BJ (cell line): Measurements from ENCODE around the gene ADGRV1. TPM values are rescaled to one million over a fixed set of nuclear protein-coding genes. Genes with fewer than 3 reads are reported as not detected.

ENCODE experiments used
- CTCF ChIA-PET: fragments of 350-600 bp; formaldehyde crosslinking; extraction: SDS; loops from one replicate; lab custom pipeline; 2021; ENCODE audit warnings: antibody characterized with exemption, inconsistent platforms; lab: Yijun Ruan, JAX
- POLR2A ChIA-PET: fragments of 300-600 bp; sonication (Branson Sonifier 250); formaldehyde crosslinking; extraction: SDS; loops from one replicate; lab custom pipeline; 2021; ENCODE audit warnings: antibody characterized with exemption; lab: Charles Lee
- DNase-seq: peaks from one replicate; pipeline ENCODE4 v3.0.0-alpha.2; 2011; ENCODE audit warnings: low read depth
- H3K27me3 ChIP-seq: 2 replicates; pipeline ENCODE4 v1.6.0; 2011; ENCODE audit warnings: low read length; ENCODE audit not compliant: control insufficient read depth, insufficient read depth
- H3K36me3 ChIP-seq: 2 replicates; pipeline ENCODE4 v1.5.1; 2011; ENCODE audit warnings: low read length; ENCODE audit not compliant: control insufficient read depth, insufficient read depth
- H3K4me3 ChIP-seq: 2 replicates; pipeline ENCODE4 v1.5.1; 2011; ENCODE audit warnings: low read depth, mild to moderate bottlenecking, control low read depth, low read length
- CTCF ChIP-seq: IDR thresholded peaks from 2 replicates; pipeline ENCODE4 v1.5.1; 2011; ENCODE audit warnings: low read depth, mild to moderate bottlenecking, control low read depth, inconsistent platforms, low read length, moderate library complexity; ENCODE audit not compliant: insufficient read depth
- polyA plus RNA-seq: library from polyadenylated mRNA; depleted of rRNA; stranded (reverse); fragments of >200 nt; gene quantifications from 2 replicates; pipeline ENCODE4 v1.2.3, GENCODE V29; 2011

The ADGRV1 gene
- polyA plus RNA-seq, 1 experiment: 0.15 TPM

GRCh38 chr5:90547072-90547536, 11.5 kb upstream of the ADGRV1 start:
- H3K36me3 ChIP-seq: no peaks in the 10 kb centered on the region
- ChIA-PET POLR2A (no interaction called here), CTCF (no interaction called here)
- no peak for DNase-seq
- peaks cover 3% of the 10 kb centered on the region for H3K27me3 ChIP-seq
- no peak overlapping the region for H3K4me3 ChIP-seq
- TF ChIP-seq CTCF: no peak

GRCh38 chr5:90548069-90548593, 10.5 kb upstream of the ADGRV1 start:
- CTCF ChIA-PET: interaction anchor here (1.1 kb wide), 1 partner anchor 18 kb away, joined by 3 read pairs; the partner anchor contains the start of gene LYSMD3
- Histone ChIP-seq H3K36me3 (no peaks in the 10 kb centered on the region), H3K27me3 (peaks cover 3% of the 10 kb centered on the region), H3K4me3 (no peak overlapping the region)
- no peak for DNase-seq
- POLR2A ChIA-PET: no interaction called here
- no peak for TF ChIP-seq CTCF

GRCh38 chr5:90549223-90549622, 9.4 kb upstream of the ADGRV1 start:
- H3K36me3 ChIP-seq: no peaks in the 10 kb centered on the region
- no peak for DNase-seq
- POLR2A ChIA-PET: no interaction called here
- H3K4me3 ChIP-seq: no peak overlapping the region
- peaks cover 3% of the 10 kb centered on the region for H3K27me3 ChIP-seq
- CTCF ChIA-PET: interaction anchor here (1.1 kb wide), 1 partner anchor 19 kb away, joined by 3 read pairs; the partner anchor contains the start of gene LYSMD3
- TF ChIP-seq CTCF: no peak

- Histone ChIP-seq H3K36me3 (no peaks in the 10 kb centered on the region), H3K27me3 (peaks cover 3% of the 10 kb centered on the region), H3K4me3 (no peak overlapping the region)
- POLR2A ChIA-PET: interaction anchor here (0.6 kb wide), 1 partner anchor 1425 kb away, joined by 4 read pairs; no protein-coding TSS in a partner anchor
- TF ChIP-seq CTCF: no peak
- CTCF ChIA-PET: no interaction called here
- no peak for DNase-seq
Observed at GRCh38 chr5:90549729-90550275, 8.8 kb upstream of the ADGRV1 start.

GRCh38 chr5:90550963-90551362, 7.6 kb upstream of the ADGRV1 start:
- Histone ChIP-seq H3K36me3 (no peaks in the 10 kb centered on the region), H3K27me3 (peaks cover 3% of the 10 kb centered on the region), H3K4me3 (no peak overlapping the region)
- no peak for TF ChIP-seq CTCF
- ChIA-PET POLR2A (no interaction called here), CTCF (no interaction called here)
- no peak for DNase-seq
